OCI-LY1 (cell line): Measurements from ENCODE around the gene IQGAP2.

Source experiments
- CTCF ChIP-seq: fragments of 200-600 bp; sonication (generic), shearing (Covaris generic); IDR thresholded peaks from 2 replicates; pipeline ENCODE4 v1.5.1; 2017; ENCODE audit warnings: mild to moderate bottlenecking, antibody characterized with exemption, low read length, moderate library complexity, mixed read lengths
- EZH2 ChIP-seq: fragments of 200-600 bp; sonication (generic), shearing (Covaris generic); IDR thresholded peaks from 2 replicates; pipeline ENCODE4 v1.8.0; 2017; ENCODE audit warnings: borderline replicate concordance, mixed run types, mild to moderate bottlenecking, antibody characterized with exemption, low read length, moderate library complexity, mixed read lengths

- TF ChIP-seq EZH2 (no peak), CTCF (no peak)
Observed at GRCh38 chr5:76595755-76596481, 192.8 kb downstream of the IQGAP2 start.
